Measurements from ENCODE around the gene PRSS2. TPM values are rescaled to one million over a fixed set of nuclear protein-coding genes. Genes with fewer than 3 reads are reported as not detected.
"Not testable (repeated sequence)": the region's sequence is repeated elsewhere in the genome, so short reads cannot be mapped to it uniquely, and the experiment has no call there.

Gene PRSS2
- total and polyA plus RNA-seq, 2 donors (not counting 1 experiment from before 2014, with no cell fraction given), result not detected

GRCh38 chr7:142767451-142767850 lies 3.3 kb upstream of the PRSS2 start:
- no peak for DNase-seq (ENCODE audit: low read depth in 2 of 2)

GRCh38 chr7:142767861-142768260 lies 2.9 kb upstream of the PRSS2 start:
- no peak overlapping the region for H3K9ac ChIP-seq (ENCODE audit: insufficient read depth, low read length)
- TF ChIP-seq CTCF (conservative IDR thresholded peaks at IDR 0.05 in 1 of 2, IDR thresholded peaks at IDR 0.05 in 1 of 2; ENCODE audit: low read depth in 1 of 2, low read length in 2 of 2) (no peak), EZH2 (IDR thresholded peaks at IDR 0.05; ENCODE audit: low read length, missing control alignments) (no peak)
- no peak overlapping the region for H3K27ac ChIP-seq (ENCODE audit: insufficient read depth, low read length)
- H2AFZ ChIP-seq (ENCODE audit: low read length), result no peak overlapping the region
- H3K4me3 ChIP-seq (replicated peaks in 1 of 4; ENCODE audit: control extremely low read depth in 1 of 4, insufficient read depth in 1 of 4, low read depth in 3 of 4, low read length in 4 of 4), result no peak overlapping the region
- DNase-seq (ENCODE audit: low read depth in 2 of 2), result no peak
- H3K4me2 ChIP-seq (ENCODE audit: extremely low read depth, insufficient read depth, low read length), result no peak overlapping the region
- no peaks in the 10 kb centered on the region for H3K27me3 ChIP-seq (ENCODE audit: control insufficient read depth, insufficient read depth, low read length)
- H3K79me2 ChIP-seq (ENCODE audit: control insufficient read depth, insufficient read depth, low read length), result no peaks in the 10 kb centered on the region
- no peaks in the 10 kb centered on the region for H3K36me3 ChIP-seq (ENCODE audit: control insufficient read depth, insufficient read depth, low read length)
- no peaks in the 10 kb centered on the region for H4K20me1 ChIP-seq (ENCODE audit: control insufficient read depth, extremely low read depth, insufficient read depth, low read length)
- no peaks in the 10 kb centered on the region for H3K9me3 ChIP-seq (ENCODE audit: control insufficient read depth, insufficient read depth, low read depth, low read length)
- H3K4me1 ChIP-seq (ENCODE audit: control insufficient read depth, extremely low read depth, insufficient read depth, low read length), result no peaks in the 10 kb centered on the region

More at GRCh38 chr7:142767451-142767850, 3.3 kb upstream of the PRSS2 start:
- Histone ChIP-seq H4K20me1 (ENCODE audit: control insufficient read depth, extremely low read depth, insufficient read depth, low read length) (no peaks in the 10 kb centered on the region), H3K4me2 (ENCODE audit: extremely low read depth, insufficient read depth, low read length) (no peak overlapping the region), H3K27me3 (ENCODE audit: control insufficient read depth, insufficient read depth, low read length) (no peaks in the 10 kb centered on the region), H3K4me3 (replicated peaks in 1 of 4; ENCODE audit: control extremely low read depth in 1 of 4, insufficient read depth in 1 of 4, low read depth in 3 of 4, low read length in 4 of 4) (no peak overlapping the region), H3K79me2 (ENCODE audit: control insufficient read depth, insufficient read depth, low read length) (no peaks in the 10 kb centered on the region), H3K9me3 (ENCODE audit: control insufficient read depth, insufficient read depth, low read depth, low read length) (no peaks in the 10 kb centered on the region), H3K9ac (ENCODE audit: insufficient read depth, low read length) (no peak overlapping the region), H3K27ac (ENCODE audit: insufficient read depth, low read length) (no peak overlapping the region), H3K4me1 (ENCODE audit: control insufficient read depth, extremely low read depth, insufficient read depth, low read length) (no peaks in the 10 kb centered on the region), H2AFZ (ENCODE audit: low read length) (no peak overlapping the region), H3K36me3 (ENCODE audit: control insufficient read depth, insufficient read depth, low read length) (no peaks in the 10 kb centered on the region)
- no peak for TF ChIP-seq EZH2 (IDR thresholded peaks at IDR 0.05; ENCODE audit: low read length, missing control alignments)
- no peak for TF ChIP-seq CTCF (conservative IDR thresholded peaks at IDR 0.05 in 1 of 2, IDR thresholded peaks at IDR 0.05 in 1 of 2; ENCODE audit: low read depth in 1 of 2, low read length in 2 of 2)

GRCh38 chr7:142768885-142769284 lies 1.9 kb upstream of the PRSS2 start:
- H3K36me3 ChIP-seq (ENCODE audit: control insufficient read depth, insufficient read depth, low read length); H3K4me3 ChIP-seq (replicated peaks in 1 of 4; ENCODE audit: control extremely low read depth in 1 of 4, insufficient read depth in 1 of 4, low read depth in 3 of 4, low read length in 4 of 4); H3K9me3 ChIP-seq (ENCODE audit: control insufficient read depth, insufficient read depth, low read depth, low read length); H2AFZ ChIP-seq (ENCODE audit: low read length); H3K4me1 ChIP-seq (ENCODE audit: control insufficient read depth, extremely low read depth, insufficient read depth, low read length); H3K27me3 ChIP-seq (ENCODE audit: control insufficient read depth, insufficient read depth, low read length); H3K27ac ChIP-seq (ENCODE audit: insufficient read depth, low read length); H3K79me2 ChIP-seq (ENCODE audit: control insufficient read depth, insufficient read depth, low read length); DNase-seq (ENCODE audit: low read depth in 2 of 2); H3K9ac ChIP-seq (ENCODE audit: insufficient read depth, low read length); H3K4me2 ChIP-seq (ENCODE audit: extremely low read depth, insufficient read depth, low read length); H4K20me1 ChIP-seq (ENCODE audit: control insufficient read depth, extremely low read depth, insufficient read depth, low read length): not testable (repeated sequence)
